Sigmoid colon (tissue), 7 donors: ENCODE measurements around the gene ADCY1. TPM values are rescaled to one million over a fixed set of nuclear protein-coding genes. Genes with fewer than 3 reads are reported as not detected.

Experiments
- DNase-seq: peaks from one replicate; pipeline ENCODE4 v3.0.0-alpha.2; 2019
- H3K27ac ChIP-seq, 4 donors: fragments of 200-600 bp; sonication (generic); one replicate each; pipeline ENCODE4 v1.5.1; 2016 to 2019; ENCODE audit warnings: mild to moderate bottlenecking in 1 of 4
- H3K27me3 ChIP-seq, 3 donors: fragments of 200-600 bp; sonication (generic); one replicate each; pipeline ENCODE4 v1.5.1; 2019; ENCODE audit warnings: mild to moderate bottlenecking in 1 of 3
- H3K36me3 ChIP-seq, 4 donors: fragments of 200-600 bp; sonication (generic); one replicate each; pipeline ENCODE4 v1.5.1; 2016 to 2019
- H3K4me1 ChIP-seq, 4 donors: fragments of 200-600 bp; sonication (generic); one replicate each; pipeline ENCODE4 v1.5.1; 2017 to 2019
- H3K4me3 ChIP-seq, 4 donors: fragments of 200-600 bp; sonication (generic); one replicate each; pipeline ENCODE4 v1.5.1; 2017 to 2019; ENCODE audit warnings: mild to moderate bottlenecking in 2 of 4, moderate library complexity in 1 of 4
- H3K9me3 ChIP-seq, 4 donors: fragments of 200-600 bp in 3 of 4; sonication (generic) in 3 of 4; one replicate each; pipeline versions ENCODE4 v1.5.1 to v1.6.1; 2013 to 2019
- CTCF ChIP-seq, 4 experiments: fragments of 450-650 bp in 3 of 4; fragments of 200-600 bp in 1 of 4; IDR thresholded peaks; one replicate each; pipeline ENCODE4 v1.5.1; 2016 to 2019; ENCODE audit warnings: antibody characterized with exemption in 4 of 4, mild to moderate bottlenecking in 3 of 4, moderate library complexity in 2 of 4
- EP300 ChIP-seq, 4 donors: sonication (generic); formaldehyde crosslinking; IDR thresholded peaks; one replicate each; pipeline ENCODE4 v1.6.1; 2017; ENCODE audit warnings: antibody characterized with exemption in 4 of 4
- POLR2A ChIP-seq, 2 donors: fragments of 450-650 bp; IDR thresholded peaks; one replicate each; pipeline ENCODE4 v1.6.1; 2016; ENCODE audit warnings: antibody characterized with exemption in 2 of 2, mild to moderate bottlenecking in 2 of 2, moderate library complexity in 2 of 2
- POLR2AphosphoS5 ChIP-seq, 4 donors: sonication (generic); formaldehyde crosslinking; IDR thresholded peaks; one replicate each; pipeline ENCODE4 v1.6.1; 2017; ENCODE audit warnings: antibody characterized with exemption in 4 of 4
- WGBS, 2 donors: extraction: QIAGEN DNeasy Blood & Tissue Kit; methylation state at CpG; one replicate each; pipeline ENCODE4 v1.1.7; 2013; 5-methylcytosine and 5-hydroxymethylcytosine counted together
- intact Hi-C: fragments of 100-400 bp; cut with DNase I; formaldehyde crosslinking; loops from one replicate; pipeline ENCODE4 v1.15.1; 2023
- polyA plus RNA-seq, 3 donors: library from polyadenylated mRNA; stranded (reverse); fragments of 200-250 nt; gene quantifications; one replicate each; pipeline ENCODE4 v1.2.3, GENCODE V29; 2013
- total RNA-seq, 4 donors: library from RNA; depleted of rRNA; stranded (reverse); fragments of >200 nt; gene quantifications; one replicate each; pipeline ENCODE4 v1.1.0, GENCODE V29; 2016
- donor health status: healthy with polysubstance abuse.
- donor health status: Bipolar disorder and iron deficiency.
- donor health status: healthy.

ADCY1 gene
- total and polyA plus RNA-seq, 7 donors, result 0.23 to 0.71 (median 0.55) TPM

GRCh38 chr7:45659496-45660139 lies 85.5 kb downstream of the ADCY1 start:
- H3K4me3 ChIP-seq, result no peak overlapping the region
- intact Hi-C loops, result no loop called here
- no peaks in the 10 kb centered on the region for H3K27me3 ChIP-seq
- H3K27ac ChIP-seq, result no peak overlapping the region
- TF ChIP-seq EP300 (IDR thresholded peaks at IDR 0.05) (no peak), POLR2AphosphoS5 (IDR thresholded peaks at IDR 0.05) (no peak), POLR2A (IDR thresholded peaks at IDR 0.05) (no peak), CTCF (IDR thresholded peaks at IDR 0.05) (no peak)
- H3K9me3 ChIP-seq, result no peaks in the 10 kb centered on the region
- no peaks in the 10 kb centered on the region for H3K36me3 ChIP-seq
- 89 to 90% methylated on average over 10 of the region's 10 CpGs for WGBS, 2 donors
- H3K4me1 ChIP-seq, result no peaks in the 10 kb centered on the region
- DNase-seq, result no peak

- Histone ChIP-seq H3K36me3 (no peaks in the 10 kb centered on the region), H3K27me3 (no peaks in the 10 kb centered on the region), H3K9me3 (no peaks in the 10 kb centered on the region), H3K4me3 (no peak overlapping the region), H3K4me1 (no peaks in the 10 kb centered on the region), H3K27ac (no peak overlapping the region)
- TF ChIP-seq POLR2AphosphoS5 (IDR thresholded peaks at IDR 0.05) (no peak), POLR2A (IDR thresholded peaks at IDR 0.05) (no peak), CTCF (IDR thresholded peaks at IDR 0.05) (no peak), EP300 (IDR thresholded peaks at IDR 0.05) (no peak)
- intact Hi-C loops, result no loop called here
- 79 to 83% methylated on average over 6 of the region's 6 CpGs for WGBS, 2 donors
- DNase-seq, result no peak
Measured at GRCh38 chr7:45660201-45660900, 86.2 kb downstream of the ADCY1 start.

- WGBS, 2 donors, result 52 to 68% methylated on average over 1 of the region's 1 CpG
Measured at GRCh38 chr7:45660901-45661211, 86.7 kb downstream of the ADCY1 start.

GRCh38 chr7:45661302-45661995 lies 87.3 kb downstream of the ADCY1 start:
- no peaks in the 10 kb centered on the region for H3K9me3 ChIP-seq
- WGBS, 2 donors, result 90% methylated on average over 16 of the region's 16 CpGs
- no peaks in the 10 kb centered on the region for H3K27me3 ChIP-seq
- H3K27ac ChIP-seq, result no peak overlapping the region
- H3K4me1 ChIP-seq, result no peaks in the 10 kb centered on the region
- no peaks in the 10 kb centered on the region for H3K36me3 ChIP-seq
- H3K4me3 ChIP-seq, result no peak overlapping the region
- intact Hi-C loops, result no loop called here
- no peak for DNase-seq
- TF ChIP-seq POLR2A (IDR thresholded peaks at IDR 0.05) (no peak), CTCF (IDR thresholded peaks at IDR 0.05) (no peak), POLR2AphosphoS5 (IDR thresholded peaks at IDR 0.05) (no peak), EP300 (IDR thresholded peaks at IDR 0.05) (no peak)

More at GRCh38 chr7:45660901-45661211, 86.7 kb downstream of the ADCY1 start:
- no peak for TF ChIP-seq CTCF (IDR thresholded peaks at IDR 0.05)
- no peak for TF ChIP-seq EP300 (IDR thresholded peaks at IDR 0.05)
- no peak for TF ChIP-seq POLR2A (IDR thresholded peaks at IDR 0.05)
- TF ChIP-seq POLR2AphosphoS5 (IDR thresholded peaks at IDR 0.05), result no peak
- no peak for DNase-seq
- H3K36me3 ChIP-seq, result no peaks in the 10 kb centered on the region
- intact Hi-C loops, result no loop called here
- H3K27me3 ChIP-seq, result no peaks in the 10 kb centered on the region
- H3K9me3 ChIP-seq, result no peaks in the 10 kb centered on the region
- no peak overlapping the region for H3K4me3 ChIP-seq
- H3K27ac ChIP-seq, result no peak overlapping the region
- no peaks in the 10 kb centered on the region for H3K4me1 ChIP-seq
